ENCODE data around the gene SLC6A20.

Gene SLC6A20

GRCh38 chr3:45814322-45814721 is 18.0 kb upstream of the SLC6A20 start:
- no peak for ATAC-seq
- Mint-ChIP-seq H3K9me3 (peaks cover 4% of the 10 kb centered on the region), H3K27me3 (no peaks in the 10 kb centered on the region), H3K36me3 (peaks cover 10% of the 10 kb centered on the region), H3K4me1 (no peaks in the 10 kb centered on the region), H3K27ac (no peak overlapping the region), H3K4me3 (no peak overlapping the region)

GRCh38 chr3:45807681-45808540 is 11.6 kb upstream of the SLC6A20 start:
- ATAC-seq = no peak
- H3K4me3 Mint-ChIP-seq = no peak overlapping the region
- no peaks in the 10 kb centered on the region for H3K9me3 Mint-ChIP-seq
- no peaks in the 10 kb centered on the region for H3K27me3 Mint-ChIP-seq
- no peaks in the 10 kb centered on the region for H3K4me1 Mint-ChIP-seq
- no peak overlapping the region for H3K27ac Mint-ChIP-seq
- no peaks in the 10 kb centered on the region for H3K36me3 Mint-ChIP-seq

- Mint-ChIP-seq H3K36me3 (no peaks in the 10 kb centered on the region), H3K4me3 (no peak overlapping the region), H3K9me3 (no peaks in the 10 kb centered on the region), H3K27me3 (no peaks in the 10 kb centered on the region), H3K27ac (no peak overlapping the region), H3K4me1 (no peaks in the 10 kb centered on the region)
- ATAC-seq = no peak
Measured at GRCh38 chr3:45807133-45807532, 10.8 kb upstream of the SLC6A20 start.

GRCh38 chr3:45806072-45806471 is 9.7 kb upstream of the SLC6A20 start:
- Mint-ChIP-seq H3K4me1 (no peaks in the 10 kb centered on the region), H3K4me3 (no peak overlapping the region), H3K36me3 (no peaks in the 10 kb centered on the region), H3K9me3 (no peaks in the 10 kb centered on the region), H3K27me3 (no peaks in the 10 kb centered on the region), H3K27ac (no peak overlapping the region)
- ATAC-seq = no peak

GRCh38 chr3:45803252-45803935 is 7.1 kb upstream of the SLC6A20 start:
- Mint-ChIP-seq H3K9me3 (no peaks in the 10 kb centered on the region), H3K36me3 (no peaks in the 10 kb centered on the region), H3K4me1 (no peaks in the 10 kb centered on the region), H3K27me3 (peaks cover 14% of the 10 kb centered on the region), H3K4me3 (no peak overlapping the region), H3K27ac (no peak overlapping the region)
- ATAC-seq = no peak

- Mint-ChIP-seq H3K36me3 (no peaks in the 10 kb centered on the region), H3K27ac (no peak overlapping the region), H3K4me1 (peaks cover 3% of the 10 kb centered on the region), H3K9me3 (no peaks in the 10 kb centered on the region), H3K27me3 (peaks cover 26% of the 10 kb centered on the region), H3K4me3 (no peak overlapping the region)
- ATAC-seq = no peak
Measured at GRCh38 chr3:45802146-45802545, 5.8 kb upstream of the SLC6A20 start.

- Mint-ChIP-seq H3K27ac (no peak overlapping the region), H3K36me3 (no peaks in the 10 kb centered on the region), H3K27me3 (peaks cover 41% of the 10 kb centered on the region), H3K4me1 (peaks cover 15% of the 10 kb centered on the region), H3K4me3 (no peak overlapping the region), H3K9me3 (no peaks in the 10 kb centered on the region)
- no peak for ATAC-seq
Measured at GRCh38 chr3:45800611-45801010, 4.3 kb upstream of the SLC6A20 start.

GRCh38 chr3:45799586-45799985 is 3.2 kb upstream of the SLC6A20 start:
- H3K27ac Mint-ChIP-seq = no peak overlapping the region
- peaks cover 51% of the 10 kb centered on the region for H3K27me3 Mint-ChIP-seq
- no peaks in the 10 kb centered on the region for H3K9me3 Mint-ChIP-seq
- no peak for ATAC-seq
- H3K36me3 Mint-ChIP-seq = no peaks in the 10 kb centered on the region
- no peak overlapping the region for H3K4me3 Mint-ChIP-seq
- peaks cover 21% of the 10 kb centered on the region for H3K4me1 Mint-ChIP-seq

- Mint-ChIP-seq H3K36me3 (no peaks in the 10 kb centered on the region), H3K27me3 (peaks cover 52% of the 10 kb centered on the region), H3K9me3 (no peaks in the 10 kb centered on the region), H3K4me3 (no peak overlapping the region), H3K27ac (no peak overlapping the region), H3K4me1 (peaks cover 21% of the 10 kb centered on the region)
- ATAC-seq = no peak
Measured at GRCh38 chr3:45798034-45798433, 1.7 kb upstream of the SLC6A20 start.

GRCh38 chr3:45796902-45797637 is 734 bp upstream of the SLC6A20 start:
- Mint-ChIP-seq H3K4me1 (peaks cover 22% of the 10 kb centered on the region), H3K36me3 (no peaks in the 10 kb centered on the region)
- no peak for ATAC-seq

GRCh38 chr3:45795509-45795881 is 841 bp downstream of the SLC6A20 start:
- Mint-ChIP-seq H3K4me1 (peaks cover 31% of the 10 kb centered on the region), H3K27me3 (peaks cover 52% of the 10 kb centered on the region), H3K4me3 (peak overlapping the region; percentile 73), H3K36me3 (no peaks in the 10 kb centered on the region), H3K27ac (no peak overlapping the region), H3K9me3 (peaks cover 3% of the 10 kb centered on the region)
- ATAC-seq = no peak

More at GRCh38 chr3:45796902-45797637, 734 bp upstream of the SLC6A20 start:
- H3K27ac Mint-ChIP-seq = no peak overlapping the region
- H3K9me3 Mint-ChIP-seq = no peaks in the 10 kb centered on the region
- peaks cover 52% of the 10 kb centered on the region for H3K27me3 Mint-ChIP-seq
- H3K4me3 Mint-ChIP-seq = peak overlapping the region; percentile 62

- no peak overlapping the region for H3K27ac Mint-ChIP-seq
- peaks cover 50% of the 10 kb centered on the region for H3K27me3 Mint-ChIP-seq
- H3K36me3 Mint-ChIP-seq = no peaks in the 10 kb centered on the region
- peaks cover 31% of the 10 kb centered on the region for H3K4me1 Mint-ChIP-seq
- H3K4me3 Mint-ChIP-seq = no peak overlapping the region
- ATAC-seq = no peak
- H3K9me3 Mint-ChIP-seq = peaks cover 8% of the 10 kb centered on the region
Measured at GRCh38 chr3:45794660-45795059, 1.7 kb downstream of the SLC6A20 start.

- Mint-ChIP-seq H3K9me3 (peaks cover 9% of the 10 kb centered on the region), H3K36me3 (no peaks in the 10 kb centered on the region), H3K4me3 (no peak overlapping the region), H3K27ac (no peak overlapping the region), H3K27me3 (peaks cover 45% of the 10 kb centered on the region), H3K4me1 (peaks cover 31% of the 10 kb centered on the region)
- no peak for ATAC-seq
Measured at GRCh38 chr3:45794177-45794560, 2.2 kb downstream of the SLC6A20 start.

- Mint-ChIP-seq H3K36me3 (no peaks in the 10 kb centered on the region), H3K9me3 (peaks cover 9% of the 10 kb centered on the region), H3K4me1 (peaks cover 31% of the 10 kb centered on the region), H3K4me3 (no peak overlapping the region), H3K27ac (no peak overlapping the region), H3K27me3 (peaks cover 39% of the 10 kb centered on the region)
- ATAC-seq = no peak
Measured at GRCh38 chr3:45793482-45794176, 2.7 kb downstream of the SLC6A20 start.
